Testis (tissue), 2 donors: Measurements from ENCODE around the gene RPS6KA5.

ENCODE experiments used
- CTCF ChIP-seq, 3 experiments: fragments of 450-650 bp in 2 of 3; fragments of 200-600 bp in 1 of 3; sonication (generic) in 1 of 3; IDR thresholded peaks; one replicate each; pipeline ENCODE4 v1.5.1; 2016 to 2019; ENCODE audit warnings: antibody characterized with exemption in 3 of 3, mild to moderate bottlenecking in 2 of 3, moderate library complexity in 1 of 3
- POLR2A ChIP-seq: fragments of 450-650 bp; IDR thresholded peaks from one replicate; pipeline ENCODE4 v1.6.1; 2017; ENCODE audit warnings: antibody characterized with exemption, mild to moderate bottlenecking, moderate library complexity

- TF ChIP-seq CTCF (IDR thresholded peaks at IDR 0.05) (no peak), POLR2A (no peak)
Measured at GRCh38 chr14:90956273-90956672, 104.2 kb downstream of the RPS6KA5 start.
